Activated T-cell treated with anti-CD3 and anti-CD28 coated beads for 4 hours (primary cell): ENCODE measurements around the gene PHYKPL.
"Not testable (repeated sequence)": the region's sequence is repeated elsewhere in the genome, so short reads cannot be mapped to it uniquely, and the experiment has no call there.

Experiments used
- DNase-seq: peaks from one replicate; pipeline ENCODE4 v3.0.0-alpha.2; 2020

Gene PHYKPL

DNA sequence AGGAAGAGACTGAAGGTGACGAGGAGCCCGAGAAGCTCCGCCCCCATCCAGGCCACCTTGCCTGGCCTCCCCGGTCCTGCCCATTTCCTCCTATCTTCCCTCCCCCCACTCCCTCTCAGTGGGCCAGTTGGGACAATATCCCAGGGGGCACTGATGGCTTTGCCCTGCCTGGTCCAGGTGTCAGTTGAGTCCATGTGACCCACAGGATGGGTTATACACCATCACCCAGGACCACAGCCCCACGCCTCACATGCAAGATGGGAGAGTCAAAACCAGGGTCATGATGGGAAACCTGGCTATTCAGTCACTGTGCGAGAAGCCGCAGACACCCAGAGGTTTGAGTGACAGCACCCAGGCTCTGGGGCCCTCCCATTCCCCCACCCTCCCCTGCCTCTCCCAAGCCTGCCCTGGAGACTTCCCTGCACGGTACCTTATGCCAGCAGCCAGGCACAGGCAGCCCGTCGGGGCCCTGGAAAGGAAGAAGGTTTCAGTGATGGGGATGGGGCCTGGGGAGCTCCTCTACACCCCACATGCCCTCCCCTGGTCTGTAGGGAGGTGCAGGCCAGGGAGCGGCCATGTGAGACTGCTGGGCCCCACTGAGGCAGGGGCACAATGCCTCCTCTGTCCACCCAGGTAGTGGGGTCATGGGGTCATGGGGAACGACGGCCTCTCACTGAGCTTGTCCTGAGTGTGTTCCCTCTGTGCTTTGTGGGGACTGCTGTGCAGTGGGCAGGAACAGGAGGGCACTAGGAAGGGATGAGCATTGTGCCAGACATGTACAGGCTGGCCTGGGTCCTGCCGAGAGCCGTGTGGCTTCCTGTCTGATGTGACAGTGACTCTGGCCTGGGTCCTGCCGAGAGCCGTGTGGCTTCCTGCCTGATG is 6.3 kb upstream of the PHYKPL start:
- DNase-seq = no peak

DNA sequence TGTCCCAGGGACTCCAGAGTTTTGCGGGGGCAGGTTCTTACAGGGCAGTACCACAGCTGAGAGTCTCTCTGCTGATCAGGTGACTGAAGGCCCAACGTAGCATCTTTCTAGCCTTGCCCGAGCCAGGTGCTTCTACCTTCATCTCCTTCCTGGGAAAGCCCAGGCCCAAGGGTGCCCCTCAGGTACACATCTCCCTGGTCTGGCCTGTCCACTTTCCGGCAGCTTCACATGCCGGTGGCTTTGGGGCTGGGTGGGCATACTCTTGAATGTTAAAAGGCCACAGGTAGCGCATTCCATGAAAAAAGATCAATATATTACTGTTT is 5.7 kb upstream of the PHYKPL start:
- DNase-seq = no peak

DNA sequence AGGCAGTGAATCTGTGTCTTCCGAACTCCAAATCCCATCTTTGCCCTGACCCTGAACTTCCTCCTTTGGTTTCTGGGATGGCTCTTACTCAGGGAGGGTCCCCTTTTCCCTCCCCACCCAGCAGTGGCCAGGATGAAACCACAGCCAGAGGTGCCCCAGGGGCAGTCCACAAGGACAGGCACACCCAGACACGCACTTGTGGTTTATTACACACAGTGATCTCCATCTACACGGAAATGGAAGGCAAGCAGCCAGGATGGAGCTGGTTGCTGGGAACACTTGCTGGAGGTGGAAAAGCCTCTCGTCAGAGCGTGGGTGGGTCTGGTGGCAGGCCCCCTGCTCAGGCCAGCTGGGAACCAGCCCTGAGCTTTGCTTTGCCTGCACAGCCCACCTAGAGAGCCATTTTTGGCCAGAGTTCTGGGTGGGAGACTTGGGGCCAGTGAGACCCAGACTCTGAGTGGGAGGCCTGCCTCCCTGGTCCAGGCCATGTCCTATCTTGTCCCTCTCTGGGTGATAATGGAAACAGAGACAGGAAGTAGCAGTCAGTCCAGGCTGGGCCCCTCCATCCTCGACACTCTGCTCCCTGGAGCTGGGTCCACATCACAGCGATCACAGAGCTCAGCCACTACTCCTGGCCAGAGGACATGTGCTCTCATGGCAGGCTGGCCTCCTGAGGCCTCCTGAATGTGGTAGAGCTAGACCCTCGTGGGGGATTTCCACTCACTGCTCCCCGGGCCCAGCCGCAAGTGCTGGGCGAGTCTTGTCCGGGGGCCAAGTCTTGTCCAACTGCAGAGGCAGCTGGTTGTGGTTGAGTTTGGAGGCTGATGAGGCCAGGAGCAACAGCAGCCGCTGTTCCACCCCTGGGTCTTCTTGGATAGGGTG is 5.1 kb upstream of the PHYKPL start:
- DNase-seq = no peak

DNA sequence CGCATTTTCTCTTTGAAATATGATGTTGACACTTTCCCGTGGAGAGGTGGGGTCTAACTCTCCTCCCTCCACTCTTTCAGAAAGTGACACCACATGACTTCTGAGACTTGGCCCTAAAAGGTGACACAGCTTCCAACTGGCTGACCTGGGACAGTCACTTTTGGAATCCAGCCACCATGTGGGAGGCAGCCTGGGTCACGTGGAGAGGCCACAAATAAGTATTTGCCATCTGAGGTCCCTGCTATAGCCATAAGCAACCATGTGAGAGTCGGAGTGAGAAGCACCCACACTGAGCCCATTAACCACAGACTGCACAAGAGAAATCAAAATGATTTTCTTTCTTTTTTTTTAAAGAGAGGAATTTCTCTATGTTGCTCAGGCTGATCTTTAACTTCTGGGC is 4.1 kb upstream of the PHYKPL start:
- DNase-seq = no peak

DNA sequence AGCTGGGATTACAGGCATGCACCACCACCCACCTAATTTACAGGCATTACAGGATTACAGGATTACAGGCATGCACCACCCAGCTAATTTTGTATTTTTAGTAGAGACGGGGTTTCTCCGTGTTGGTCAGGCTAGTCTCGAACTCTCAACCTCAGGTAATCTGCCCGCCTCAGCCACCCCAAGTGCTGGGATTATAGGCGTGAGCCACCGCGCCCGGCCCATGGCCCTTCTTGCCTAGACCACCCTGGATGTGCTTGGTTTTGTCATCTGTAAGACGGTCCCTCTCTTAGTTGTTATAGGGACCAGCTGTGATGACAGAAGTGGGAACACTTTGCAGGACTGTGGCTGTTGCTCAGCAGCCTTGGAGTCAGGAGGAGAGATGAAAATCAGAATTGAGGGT is 3.5 kb upstream of the PHYKPL start:
- DNase-seq = no peak

DNA sequence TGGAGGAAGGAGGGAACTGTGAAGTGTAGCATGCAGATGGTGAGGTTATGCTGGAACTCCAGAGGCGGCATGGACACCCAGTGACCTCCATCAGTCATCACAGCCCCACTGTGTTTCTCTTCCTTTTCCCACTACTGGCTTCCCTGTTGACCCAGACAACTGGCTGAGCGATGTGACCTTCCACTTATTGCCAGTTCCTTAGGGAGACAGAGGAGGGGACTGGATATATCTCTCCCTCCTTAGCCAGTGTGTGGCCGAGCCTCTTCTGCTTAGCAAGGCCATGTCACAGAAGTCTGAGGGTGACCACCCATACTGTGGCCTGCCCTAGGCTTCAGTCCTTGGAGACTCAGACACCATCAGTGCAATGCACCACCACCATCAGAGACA is 3.0 kb upstream of the PHYKPL start:
- DNase-seq = no peak

DNA sequence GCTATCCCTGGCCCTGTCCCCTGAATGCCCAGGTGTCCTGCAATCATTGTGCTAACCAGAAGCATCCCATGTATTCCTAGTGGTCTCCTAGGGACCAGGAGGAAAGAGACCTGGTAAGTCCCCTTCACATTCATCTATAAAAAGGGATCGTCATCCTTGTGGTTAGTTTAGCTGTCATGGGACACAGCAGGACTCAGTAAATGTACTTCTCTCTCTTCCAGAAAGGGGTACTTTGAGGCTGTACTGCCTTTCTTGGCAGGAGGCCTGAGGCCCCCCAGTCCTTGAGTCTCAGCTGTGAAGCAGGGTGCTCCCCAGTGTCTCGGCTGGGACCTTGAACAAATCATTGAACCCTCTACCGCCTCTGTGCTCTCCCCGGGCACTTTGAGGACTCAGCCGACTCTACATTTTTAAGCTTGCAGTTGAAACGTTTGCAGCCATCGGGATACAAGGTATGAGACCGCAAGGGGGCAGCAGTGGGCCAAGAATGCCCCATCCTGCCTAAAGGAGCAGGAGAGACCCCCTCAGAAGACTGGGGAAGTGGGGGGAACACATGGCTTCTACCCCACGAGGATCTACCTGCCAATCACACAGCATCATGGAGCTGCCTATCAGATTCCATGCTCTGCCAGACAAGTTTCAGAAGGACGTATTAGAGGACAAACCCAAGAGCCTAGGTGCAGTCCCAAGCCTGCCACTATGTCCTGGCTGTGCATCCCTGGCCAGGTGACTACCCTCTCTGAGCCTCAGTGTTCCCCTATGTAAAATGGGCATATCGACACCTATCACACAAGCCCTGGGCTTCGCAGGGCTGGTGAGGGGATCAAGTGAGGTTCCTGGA is 2.4 kb upstream of the PHYKPL start:
- DNase-seq = peak; percentile 73

DNA sequence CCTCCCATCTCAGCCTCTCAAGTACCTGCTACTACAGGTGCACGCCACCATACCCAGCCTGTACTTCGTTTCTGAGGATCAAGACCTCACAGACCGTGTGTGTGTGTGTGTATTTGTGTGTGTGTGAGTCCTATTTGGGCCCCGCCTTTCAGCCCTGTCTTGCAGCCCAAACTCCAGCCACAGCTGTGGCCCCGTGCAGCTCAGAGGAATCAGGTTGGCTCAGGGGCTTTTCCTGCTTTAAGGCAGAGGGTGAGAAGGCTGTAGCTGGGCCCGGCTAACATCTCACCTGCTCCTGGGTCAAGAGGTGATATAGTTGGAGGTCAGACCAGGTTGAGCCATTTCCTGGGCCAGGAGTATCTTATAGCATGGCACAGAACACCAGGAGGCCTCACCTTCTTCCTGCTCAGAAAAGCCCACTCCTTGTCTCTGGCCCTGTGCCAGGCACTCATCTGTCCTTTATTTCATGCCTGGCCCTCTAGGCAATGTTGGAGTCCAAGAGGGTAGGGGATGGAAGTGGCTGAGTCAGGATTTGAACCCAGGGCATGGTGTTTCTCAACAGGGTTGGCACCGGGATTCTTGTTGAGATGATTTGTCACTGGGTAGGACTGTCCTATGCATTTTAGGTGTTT is 1.6 kb upstream of the PHYKPL start:
- DNase-seq = no peak

DNA sequence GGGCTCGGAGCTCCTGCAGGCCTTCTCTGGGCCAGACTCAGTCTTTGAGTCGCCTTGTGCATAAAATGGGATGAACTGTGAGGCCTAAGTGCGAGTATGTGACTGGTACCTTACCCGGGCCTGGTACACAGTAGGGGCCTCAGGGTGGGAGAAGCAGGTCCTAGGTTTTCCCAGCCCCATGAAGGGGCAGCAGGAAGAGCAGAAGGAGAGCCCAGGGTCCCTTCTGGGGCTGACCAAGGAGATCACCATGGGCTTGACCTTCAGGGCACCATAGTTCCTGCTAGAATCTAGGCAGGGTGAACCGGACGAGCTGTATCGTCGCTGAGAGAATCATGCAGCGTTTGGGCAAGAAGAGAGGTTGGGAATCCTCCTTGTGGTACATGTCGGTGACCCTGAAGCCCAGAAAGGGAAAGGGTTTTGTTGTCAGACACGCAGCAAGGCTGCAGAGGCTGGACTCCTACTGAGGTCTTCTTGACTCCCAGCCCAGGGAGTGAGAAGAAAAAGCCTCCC is 373 bp upstream of the PHYKPL start:
- no peak for DNase-seq

DNA sequence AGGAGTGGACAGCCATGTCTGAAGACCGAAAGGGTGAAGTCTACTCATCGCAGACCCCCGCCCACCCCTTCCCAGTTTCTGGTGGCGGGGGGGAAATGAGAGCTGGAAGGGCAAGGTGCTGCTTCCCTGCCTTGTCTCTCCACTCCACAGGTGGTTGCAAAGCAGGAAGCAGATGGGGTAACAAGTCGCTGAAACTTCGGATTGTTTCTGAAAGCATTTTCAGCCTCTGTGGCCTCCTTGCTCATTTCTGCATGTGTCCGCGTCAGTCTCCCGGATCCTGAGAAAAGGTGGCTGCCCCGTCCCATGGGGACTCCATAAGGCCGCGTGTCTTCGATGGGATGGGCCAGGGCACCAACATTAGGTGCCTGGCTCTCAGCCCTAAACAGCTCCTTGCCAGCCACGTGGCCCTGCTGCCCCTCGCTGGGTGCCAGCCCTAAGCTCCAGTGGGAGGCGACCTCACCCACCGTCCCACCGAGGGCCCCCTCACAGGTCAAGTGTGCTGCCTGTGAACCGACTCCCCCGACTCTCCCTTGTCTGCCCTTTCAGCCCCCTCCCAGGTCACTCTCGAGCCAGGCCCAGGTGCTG is 971 bp downstream of the PHYKPL start:
- no peak for DNase-seq

DNA sequence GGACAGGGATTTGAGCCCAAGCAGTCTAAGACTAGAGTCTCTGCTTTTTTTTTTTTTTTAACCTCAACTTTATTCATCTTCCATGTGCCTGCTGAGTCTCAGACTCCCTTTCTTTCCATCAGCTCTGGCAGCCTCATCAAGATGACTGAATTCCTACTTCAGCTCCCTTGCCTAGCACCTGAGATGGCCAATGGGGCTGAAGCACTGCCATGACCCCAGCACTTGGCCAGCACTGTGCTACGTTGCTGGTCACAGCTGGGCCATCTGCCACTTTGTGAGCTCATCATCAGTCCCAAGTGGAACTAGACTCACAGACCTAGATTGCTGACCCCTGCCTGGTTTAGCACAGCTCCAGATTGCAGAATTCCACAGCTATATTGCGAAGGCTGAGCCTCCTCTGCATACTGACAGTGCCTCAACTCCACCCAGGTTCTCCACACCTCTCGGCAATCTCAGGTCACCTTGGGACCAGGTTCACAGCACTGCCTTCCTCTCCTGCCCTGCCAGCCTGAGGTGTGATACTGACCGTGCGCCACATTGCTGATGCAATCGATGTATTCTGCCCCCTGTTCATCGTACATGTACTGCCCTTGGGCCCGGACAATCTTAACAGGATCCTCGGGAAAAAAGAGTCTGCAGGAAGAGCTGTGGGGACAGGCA is 1.6 kb downstream of the PHYKPL start:
- no peak for DNase-seq

DNA sequence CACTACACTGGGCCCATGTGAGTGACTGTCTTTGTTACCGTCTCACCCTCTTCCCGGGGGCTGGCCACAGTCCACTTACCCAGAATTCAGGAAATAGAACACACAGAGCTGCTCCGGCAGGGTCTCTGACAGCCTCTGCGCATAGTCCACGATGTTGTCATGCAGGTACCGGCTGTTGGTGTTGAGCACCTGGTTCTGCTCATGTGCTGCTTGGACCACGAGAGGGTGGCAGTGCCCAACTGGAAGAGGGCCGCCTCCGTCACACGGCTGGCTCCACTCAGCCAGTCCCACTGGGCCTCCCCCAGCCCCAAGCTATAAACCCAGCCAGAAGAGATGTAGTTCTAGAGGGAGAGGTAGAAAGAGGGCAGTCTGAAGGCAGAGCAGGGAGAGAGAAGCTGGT is 2.7 kb downstream of the PHYKPL start:
- no peak for DNase-seq

DNA sequence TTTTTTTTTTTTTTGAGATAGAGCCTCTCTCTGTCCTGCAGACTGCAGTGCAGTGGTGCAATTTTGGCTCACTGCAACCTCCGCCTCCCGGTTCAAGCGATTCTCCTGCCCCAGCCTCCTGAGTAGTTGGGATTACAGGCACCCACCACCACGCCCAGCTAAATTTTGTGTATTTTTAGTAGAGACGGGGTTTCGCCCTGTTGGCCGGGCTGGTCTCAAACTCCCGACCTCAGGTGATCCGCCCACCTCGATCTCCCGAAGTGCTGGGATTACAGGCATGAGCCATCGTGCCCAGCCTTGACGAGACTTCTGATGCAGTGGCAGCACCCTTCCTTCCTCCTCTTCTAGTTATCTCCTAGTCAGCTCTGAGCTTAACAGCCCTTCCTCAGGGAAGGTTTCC is 3.5 kb downstream of the PHYKPL start:
- not testable (repeated sequence) for DNase-seq

DNA sequence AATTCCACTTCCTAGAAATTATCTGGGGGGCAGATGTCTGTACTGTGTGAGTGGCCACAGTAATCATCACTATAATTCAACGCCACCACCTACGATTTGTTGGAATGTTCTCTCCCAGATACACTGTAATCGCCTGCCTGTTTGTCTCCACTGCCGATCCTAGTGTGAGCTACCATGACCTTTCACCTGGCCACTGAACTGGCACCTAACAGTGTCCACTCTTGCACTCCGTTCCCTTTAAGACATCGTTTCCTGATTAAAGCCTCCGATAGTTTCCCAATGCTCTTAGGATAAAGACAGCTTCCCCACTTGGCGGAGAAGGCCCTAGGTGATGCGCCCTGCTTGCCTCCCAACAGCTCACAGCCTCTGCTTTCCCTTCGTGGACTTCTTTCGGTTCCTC is 4.0 kb downstream of the PHYKPL start:
- no peak for DNase-seq

DNA sequence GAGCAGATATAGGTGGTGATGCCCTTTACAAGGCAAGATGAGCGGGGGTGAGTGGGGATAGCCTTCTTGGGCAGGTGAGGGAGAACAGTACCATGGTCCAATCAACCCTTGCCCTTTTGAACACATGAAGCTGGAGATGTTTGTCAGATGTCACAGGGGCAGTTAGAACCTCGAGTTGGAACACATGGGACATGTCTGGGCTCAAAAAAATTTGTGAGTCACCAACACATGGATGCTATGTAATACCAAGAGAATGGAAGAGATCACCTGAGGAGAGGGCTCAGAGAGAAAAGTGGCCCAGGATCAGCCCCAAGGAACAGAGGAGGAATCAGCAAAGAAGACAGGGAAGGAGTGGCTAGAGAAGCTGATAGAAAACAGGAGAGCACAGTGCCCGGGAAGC is 4.7 kb downstream of the PHYKPL start:
- DNase-seq = no peak

DNA sequence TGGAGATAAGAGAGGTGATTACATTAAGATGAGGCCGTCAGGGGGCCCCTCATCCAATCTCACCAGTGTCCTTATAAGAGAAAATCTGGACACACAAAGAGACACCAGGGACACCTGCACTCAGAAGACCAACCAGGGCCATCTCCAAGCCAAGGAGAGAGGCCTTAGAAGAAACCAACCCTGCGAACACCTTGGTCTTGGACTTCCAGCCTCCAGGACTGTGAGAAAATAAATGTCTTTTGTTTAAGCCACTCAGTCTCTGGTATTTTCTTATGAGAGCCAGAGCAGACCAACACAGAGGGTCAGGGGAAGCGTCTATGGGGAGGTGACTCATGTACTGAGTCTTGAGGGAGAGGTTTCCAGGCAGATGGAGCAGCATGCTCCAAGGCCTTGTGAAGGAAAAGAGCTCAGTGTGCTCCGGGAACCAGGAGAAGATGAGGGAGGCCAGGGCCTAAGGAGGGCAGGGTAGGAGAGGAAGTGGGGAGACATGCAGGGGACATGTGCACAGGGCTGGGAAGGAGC is 5.4 kb downstream of the PHYKPL start:
- DNase-seq = no peak

DNA sequence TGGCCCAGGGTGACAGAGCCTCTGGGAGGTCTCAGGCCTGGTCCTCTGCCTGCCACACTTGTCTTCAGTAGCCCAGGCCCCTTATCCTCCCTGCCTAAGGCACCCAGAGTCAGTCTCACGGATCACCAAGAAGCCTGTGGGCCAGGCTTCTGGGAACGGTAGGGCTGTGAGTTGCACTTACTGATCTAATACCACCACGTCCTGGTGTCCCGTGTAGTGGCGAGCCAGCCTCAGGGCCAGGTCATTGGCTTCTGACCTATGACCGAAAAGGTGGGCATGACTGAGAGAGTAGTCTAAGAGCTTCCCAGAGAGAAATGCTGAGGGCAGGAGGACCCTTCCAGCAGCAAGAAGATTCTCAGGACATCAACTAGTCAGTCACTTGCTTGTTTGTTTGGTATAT is 7.4 kb downstream of the PHYKPL start:
- DNase-seq = no peak

DNA sequence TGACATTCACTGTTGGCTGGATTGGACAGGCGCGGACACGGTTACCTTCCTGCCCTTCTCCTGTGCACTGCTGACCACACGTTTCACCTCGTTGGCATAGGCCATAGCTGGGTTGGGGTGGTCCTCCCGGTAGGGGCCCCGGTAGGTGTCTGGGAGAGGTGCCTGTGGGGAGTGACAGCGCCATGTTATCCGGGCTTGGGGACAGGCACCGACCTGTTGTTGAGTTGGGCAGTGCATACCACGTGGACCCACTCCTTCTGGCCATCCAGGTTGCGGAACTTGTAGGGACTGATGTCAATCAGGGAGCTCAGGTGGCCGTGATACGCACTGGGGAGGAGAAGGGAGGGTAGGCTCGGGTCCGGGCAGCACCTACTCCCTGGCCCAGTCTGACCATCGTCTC is 8.2 kb downstream of the PHYKPL start:
- no peak for DNase-seq

DNA sequence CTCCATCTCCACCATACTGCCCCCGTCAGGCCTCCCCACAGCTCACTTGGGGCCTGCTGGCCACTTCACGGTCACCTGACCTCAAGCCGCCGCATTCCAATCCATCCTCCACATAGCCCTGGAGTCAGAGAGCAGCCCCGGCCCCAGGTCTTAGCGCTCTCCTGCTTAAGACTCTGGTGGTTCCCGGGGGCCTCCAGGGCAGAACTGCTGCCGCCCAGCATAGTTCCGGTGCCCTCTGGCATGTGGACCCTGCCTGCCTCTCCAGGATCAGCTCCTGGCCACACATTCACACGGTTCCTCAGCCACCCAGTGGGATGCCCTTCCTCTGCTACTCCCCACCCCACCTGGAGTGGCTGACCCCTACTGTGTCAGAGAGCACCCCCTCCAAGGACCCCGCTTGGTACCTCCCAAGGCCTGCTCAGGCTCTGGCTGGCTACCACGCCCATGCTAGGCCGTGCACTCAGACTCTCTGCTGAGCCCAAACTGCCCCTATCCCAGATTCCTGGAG is 8.7 kb downstream of the PHYKPL start:
- DNase-seq = no peak

DNA sequence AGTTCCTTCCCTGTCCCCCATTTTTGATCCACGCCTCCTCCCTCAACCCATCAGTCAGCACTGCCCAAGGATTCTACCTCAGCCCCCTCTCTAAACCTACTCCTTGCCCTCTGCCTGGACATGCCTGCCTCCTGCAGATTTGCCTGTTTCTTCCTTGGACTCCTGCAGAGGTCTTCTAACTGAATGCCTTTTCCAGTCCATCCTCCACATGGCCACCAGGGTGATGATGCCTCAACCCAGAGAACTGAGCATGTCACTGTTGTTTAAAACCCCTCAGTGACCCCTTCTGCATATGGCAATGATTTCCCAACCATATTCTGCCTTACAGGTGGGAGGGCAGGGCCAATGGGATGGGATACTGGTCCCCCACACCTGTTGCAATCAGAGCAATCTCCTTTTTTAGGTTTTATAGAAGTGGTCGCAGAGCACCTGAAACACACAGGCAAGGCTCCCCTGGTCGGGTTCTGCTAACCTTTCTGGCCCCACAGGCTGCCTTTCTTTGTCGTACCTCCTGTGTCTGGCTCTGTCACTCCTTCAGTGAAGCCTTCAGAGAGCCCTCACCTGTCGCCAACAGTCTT is 9.3 kb downstream of the PHYKPL start:
- no peak for DNase-seq

DNA sequence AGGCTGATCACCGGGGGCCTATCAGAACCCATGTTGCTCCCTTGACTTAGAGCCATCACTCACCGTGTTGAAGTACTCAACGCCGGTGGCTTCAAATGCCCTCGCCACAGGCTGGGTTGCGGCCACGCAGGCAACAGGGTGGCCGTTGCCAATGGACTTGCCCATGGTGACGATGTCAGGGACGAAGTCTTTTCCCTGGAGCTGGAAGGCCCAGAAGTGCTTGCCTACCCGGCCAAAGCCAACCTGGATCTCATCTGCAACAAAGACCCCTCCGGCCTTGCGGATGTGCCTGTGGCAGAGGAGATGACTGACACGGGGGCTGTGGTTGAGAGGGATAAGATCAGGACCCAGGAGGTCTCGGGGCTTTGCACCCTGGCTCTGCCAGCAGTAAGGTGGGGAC is 10.3 kb downstream of the PHYKPL start:
- DNase-seq = no peak
